ENCODE results near the gene UBTF. TPM values are rescaled to one million over a fixed set of nuclear protein-coding genes. Genes with fewer than 3 reads are reported as not detected.

UBTF gene
- total RNA-seq, 1 experiment from 2014 or later = 75.9 TPM

DNA sequence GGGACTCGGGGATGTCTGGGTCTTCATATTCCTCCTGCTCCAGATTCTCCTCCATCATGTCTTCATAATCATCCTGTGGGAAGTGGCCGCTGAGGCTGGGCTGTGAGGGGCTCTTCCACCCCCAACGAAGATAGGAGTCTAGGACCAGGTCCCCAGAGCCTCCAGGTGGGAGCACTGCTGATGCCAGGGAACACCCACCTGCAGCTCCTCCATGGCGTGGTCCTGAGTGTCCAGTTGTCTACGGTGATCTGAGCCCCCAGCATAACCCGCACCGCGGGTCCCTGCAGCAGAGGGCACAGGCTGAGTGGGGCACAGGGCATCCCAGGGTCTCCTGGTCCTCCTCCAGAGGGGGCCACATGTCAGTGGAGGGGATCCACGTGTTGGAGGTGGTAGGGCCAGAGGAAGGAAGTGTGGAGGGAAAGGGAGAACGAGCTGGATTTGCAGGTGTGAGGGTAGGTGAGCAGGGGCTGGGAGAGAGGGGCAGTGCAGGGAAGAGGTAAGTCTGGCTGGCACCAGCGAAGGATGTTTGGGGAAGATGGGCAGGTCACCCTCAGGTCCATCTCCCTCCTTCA, 43.3 kb upstream of the UBTF start:
- Mint-ChIP-seq H3K27ac (no peak overlapping the region), H3K36me3 (no peaks in the 10 kb centered on the region), H3K4me1 (no peaks in the 10 kb centered on the region), H3K9me3 (no peaks in the 10 kb centered on the region), H3K27me3 (ENCODE audit: low read depth) (no peaks in the 10 kb centered on the region; the same call in none of the 2 replicates), H3K4me3 (no peak overlapping the region)
- ChIA-PET POLR2A (no interaction called here), CTCF (interaction anchor here (0.6 to 1.2 kb wide), 3 partner anchors 52 to 69 kb away, joined by 3 read pairs; no protein-coding TSS in a partner anchor)
- no peak for DNase-seq (ENCODE audit: low spot score)
- TF ChIP-seq ZNF671 (CRISPR knock-in tag; IDR thresholded peaks at IDR 0.05) = no peak
- no peak for ATAC-seq

DNA sequence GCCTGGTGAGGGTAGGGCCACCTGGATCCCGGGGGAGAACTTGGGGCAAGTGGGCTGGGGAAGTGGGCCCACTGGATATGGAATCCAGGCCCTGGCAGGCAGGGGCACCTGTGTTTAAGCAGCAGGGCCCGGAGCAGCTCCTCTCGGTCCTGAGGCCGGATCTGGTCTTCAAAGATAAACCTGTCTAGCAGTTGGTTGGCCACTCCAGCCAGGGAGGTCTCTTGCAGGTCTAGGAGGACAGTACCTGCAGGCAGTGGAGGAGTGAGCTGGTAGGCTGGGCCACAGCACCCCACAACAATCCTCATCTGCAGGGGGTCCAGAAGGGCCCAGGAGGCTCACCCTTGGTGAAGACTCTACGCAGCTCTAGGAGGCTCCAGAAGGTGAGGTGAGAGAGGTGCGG, 40.8 kb upstream of the UBTF start:
- DNase-seq (ENCODE audit: low spot score) = no peak
- Mint-ChIP-seq H3K36me3 (no peaks in the 10 kb centered on the region), H3K9me3 (no peaks in the 10 kb centered on the region), H3K4me1 (no peaks in the 10 kb centered on the region), H3K4me3 (no peak overlapping the region), H3K27ac (no peak overlapping the region), H3K27me3 (ENCODE audit: low read depth) (no peaks in the 10 kb centered on the region; the same call in none of the 2 replicates)
- TF ChIP-seq CBFB (CRISPR knock-in tag; IDR thresholded peaks at IDR 0.05; ENCODE audit: low read depth) (no peak), TCF7 (CRISPR knock-in tag; IDR thresholded peaks at IDR 0.05; ENCODE audit: low read depth) (no peak), SMAD3 (CRISPR knock-in tag; IDR thresholded peaks at IDR 0.05; ENCODE audit: borderline replicate concordance) (no peak), SOX15 (CRISPR knock-in tag; IDR thresholded peaks at IDR 0.05) (no peak), ZNF263 (CRISPR knock-in tag; IDR thresholded peaks at IDR 0.05; ENCODE audit: low read depth) (no peak), GTF2I (CRISPR knock-in tag; conservative IDR thresholded peaks at IDR 0.05) (no peak), ZNF121 (CRISPR knock-in tag; IDR thresholded peaks at IDR 0.05) (no peak)
- TF ChIP-seq, protein P1, sequence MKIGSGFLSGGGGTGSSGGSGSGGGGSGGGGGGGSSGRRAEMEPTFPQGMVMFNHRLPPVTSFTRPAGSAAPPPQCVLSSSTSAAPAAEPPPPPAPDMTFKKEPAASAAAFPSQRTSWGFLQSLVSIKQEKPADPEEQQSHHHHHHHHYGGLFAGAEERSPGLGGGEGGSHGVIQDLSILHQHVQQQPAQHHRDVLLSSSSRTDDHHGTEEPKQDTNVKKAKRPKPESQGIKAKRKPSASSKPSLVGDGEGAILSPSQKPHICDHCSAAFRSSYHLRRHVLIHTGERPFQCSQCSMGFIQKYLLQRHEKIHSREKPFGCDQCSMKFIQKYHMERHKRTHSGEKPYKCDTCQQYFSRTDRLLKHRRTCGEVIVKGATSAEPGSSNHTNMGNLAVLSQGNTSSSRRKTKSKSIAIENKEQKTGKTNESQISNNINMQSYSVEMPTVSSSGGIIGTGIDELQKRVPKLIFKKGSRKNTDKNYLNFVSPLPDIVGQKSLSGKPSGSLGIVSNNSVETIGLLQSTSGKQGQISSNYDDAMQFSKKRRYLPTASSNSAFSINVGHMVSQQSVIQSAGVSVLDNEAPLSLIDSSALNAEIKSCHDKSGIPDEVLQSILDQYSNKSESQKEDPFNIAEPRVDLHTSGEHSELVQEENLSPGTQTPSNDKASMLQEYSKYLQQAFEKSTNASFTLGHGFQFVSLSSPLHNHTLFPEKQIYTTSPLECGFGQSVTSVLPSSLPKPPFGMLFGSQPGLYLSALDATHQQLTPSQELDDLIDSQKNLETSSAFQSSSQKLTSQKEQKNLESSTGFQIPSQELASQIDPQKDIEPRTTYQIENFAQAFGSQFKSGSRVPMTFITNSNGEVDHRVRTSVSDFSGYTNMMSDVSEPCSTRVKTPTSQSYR (CRISPR knock-in tag; IDR thresholded peaks at IDR 0.05) = no peak
- TF ChIP-seq, protein P2, sequence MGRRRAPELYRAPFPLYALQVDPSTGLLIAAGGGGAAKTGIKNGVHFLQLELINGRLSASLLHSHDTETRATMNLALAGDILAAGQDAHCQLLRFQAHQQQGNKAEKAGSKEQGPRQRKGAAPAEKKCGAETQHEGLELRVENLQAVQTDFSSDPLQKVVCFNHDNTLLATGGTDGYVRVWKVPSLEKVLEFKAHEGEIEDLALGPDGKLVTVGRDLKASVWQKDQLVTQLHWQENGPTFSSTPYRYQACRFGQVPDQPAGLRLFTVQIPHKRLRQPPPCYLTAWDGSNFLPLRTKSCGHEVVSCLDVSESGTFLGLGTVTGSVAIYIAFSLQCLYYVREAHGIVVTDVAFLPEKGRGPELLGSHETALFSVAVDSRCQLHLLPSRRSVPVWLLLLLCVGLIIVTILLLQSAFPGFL (CRISPR knock-in tag; IDR thresholded peaks at IDR 0.05; ENCODE audit: borderline replicate concordance) = no peak
- TF ChIP-seq, protein P3, sequence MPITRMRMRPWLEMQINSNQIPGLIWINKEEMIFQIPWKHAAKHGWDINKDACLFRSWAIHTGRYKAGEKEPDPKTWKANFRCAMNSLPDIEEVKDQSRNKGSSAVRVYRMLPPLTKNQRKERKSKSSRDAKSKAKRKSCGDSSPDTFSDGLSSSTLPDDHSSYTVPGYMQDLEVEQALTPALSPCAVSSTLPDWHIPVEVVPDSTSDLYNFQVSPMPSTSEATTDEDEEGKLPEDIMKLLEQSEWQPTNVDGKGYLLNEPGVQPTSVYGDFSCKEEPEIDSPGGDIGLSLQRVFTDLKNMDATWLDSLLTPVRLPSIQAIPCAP (CRISPR knock-in tag; IDR thresholded peaks at IDR 0.05) = no peak
- TF ChIP-seq, protein P4, sequence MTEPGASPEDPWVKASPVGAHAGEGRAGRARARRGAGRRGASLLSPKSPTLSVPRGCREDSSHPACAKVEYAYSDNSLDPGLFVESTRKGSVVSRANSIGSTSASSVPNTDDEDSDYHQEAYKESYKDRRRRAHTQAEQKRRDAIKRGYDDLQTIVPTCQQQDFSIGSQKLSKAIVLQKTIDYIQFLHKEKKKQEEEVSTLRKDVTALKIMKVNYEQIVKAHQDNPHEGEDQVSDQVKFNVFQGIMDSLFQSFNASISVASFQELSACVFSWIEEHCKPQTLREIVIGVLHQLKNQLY (CRISPR knock-in tag; IDR thresholded peaks at IDR 0.05) = no peak
- TF ChIP-seq, protein P5, sequence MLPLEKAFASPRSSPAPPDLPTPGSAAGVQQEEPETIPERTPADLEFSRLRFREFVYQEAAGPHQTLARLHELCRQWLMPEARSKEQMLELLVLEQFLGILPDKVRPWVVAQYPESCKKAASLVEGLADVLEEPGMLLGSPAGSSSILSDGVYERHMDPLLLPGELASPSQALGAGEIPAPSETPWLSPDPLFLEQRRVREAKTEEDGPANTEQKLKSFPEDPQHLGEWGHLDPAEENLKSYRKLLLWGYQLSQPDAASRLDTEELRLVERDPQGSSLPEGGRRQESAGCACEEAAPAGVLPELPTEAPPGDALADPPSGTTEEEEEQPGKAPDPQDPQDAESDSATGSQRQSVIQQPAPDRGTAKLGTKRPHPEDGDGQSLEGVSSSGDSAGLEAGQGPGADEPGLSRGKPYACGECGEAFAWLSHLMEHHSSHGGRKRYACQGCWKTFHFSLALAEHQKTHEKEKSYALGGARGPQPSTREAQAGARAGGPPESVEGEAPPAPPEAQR (CRISPR knock-in tag; IDR thresholded peaks at IDR 0.05) = no peak
- TF ChIP-seq, protein P6, sequence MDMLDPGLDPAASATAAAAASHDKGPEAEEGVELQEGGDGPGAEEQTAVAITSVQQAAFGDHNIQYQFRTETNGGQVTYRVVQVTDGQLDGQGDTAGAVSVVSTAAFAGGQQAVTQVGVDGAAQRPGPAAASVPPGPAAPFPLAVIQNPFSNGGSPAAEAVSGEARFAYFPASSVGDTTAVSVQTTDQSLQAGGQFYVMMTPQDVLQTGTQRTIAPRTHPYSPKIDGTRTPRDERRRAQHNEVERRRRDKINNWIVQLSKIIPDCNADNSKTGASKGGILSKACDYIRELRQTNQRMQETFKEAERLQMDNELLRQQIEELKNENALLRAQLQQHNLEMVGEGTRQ (CRISPR knock-in tag; IDR thresholded peaks at IDR 0.05) = no peak
- POLR2A ChIA-PET = no interaction called here
- ATAC-seq = no peak
- CTCF ChIA-PET = interaction anchor here (0.9 kb wide), 1 partner anchor 9 kb away, joined by 3 read pairs; no protein-coding TSS in a partner anchor
